D721Med (cell line): ENCODE results near the gene CRIM1.

Experiments used
- DNase-seq: peaks from one replicate; pipeline ENCODE4 v3.0.0; 2011; ENCODE audit warnings: low spot score; ENCODE audit not compliant: insufficient read length
- FAIRE-seq: peaks from 2 replicates; lab custom pipeline; 2011; peaks lifted over from hg19 to GRCh38; lab: Jason Lieb, UNC
- CTCF ChIP-seq: IDR thresholded peaks from 2 replicates; pipeline ENCODE4 v1.5.1; 2012; ENCODE audit warnings: mild to moderate bottlenecking, control low read depth; ENCODE audit not compliant: insufficient read depth; ENCODE audit errors: missing control alignments

Gene CRIM1

DNA sequence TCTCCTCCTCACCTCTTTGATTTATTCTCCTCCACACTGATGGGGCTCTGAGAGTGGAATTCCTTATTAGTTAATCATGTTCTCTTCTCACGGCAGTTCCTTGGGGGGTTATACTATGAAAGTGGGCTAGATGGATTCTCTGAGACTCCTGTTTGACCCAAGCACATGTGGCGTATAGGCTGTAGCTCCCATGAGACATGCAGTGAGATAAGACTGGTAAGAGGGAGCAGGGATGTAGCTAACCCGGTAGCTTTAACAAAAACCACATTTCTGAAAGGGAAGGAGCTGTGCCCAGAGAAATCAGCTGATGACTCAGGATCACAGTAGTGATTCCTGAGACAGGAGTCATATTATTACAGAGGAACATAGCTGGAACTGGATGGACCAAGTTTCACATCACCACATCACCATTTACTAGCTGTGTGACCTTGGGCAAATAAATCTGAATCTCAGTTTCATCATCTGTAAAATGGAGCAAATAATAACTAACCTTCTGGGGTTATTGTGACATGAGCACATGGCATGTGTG is 82.9 kb downstream of the CRIM1 start:
- no peak for FAIRE-seq
- DNase-seq = no peak
- no peak for TF ChIP-seq CTCF

DNA sequence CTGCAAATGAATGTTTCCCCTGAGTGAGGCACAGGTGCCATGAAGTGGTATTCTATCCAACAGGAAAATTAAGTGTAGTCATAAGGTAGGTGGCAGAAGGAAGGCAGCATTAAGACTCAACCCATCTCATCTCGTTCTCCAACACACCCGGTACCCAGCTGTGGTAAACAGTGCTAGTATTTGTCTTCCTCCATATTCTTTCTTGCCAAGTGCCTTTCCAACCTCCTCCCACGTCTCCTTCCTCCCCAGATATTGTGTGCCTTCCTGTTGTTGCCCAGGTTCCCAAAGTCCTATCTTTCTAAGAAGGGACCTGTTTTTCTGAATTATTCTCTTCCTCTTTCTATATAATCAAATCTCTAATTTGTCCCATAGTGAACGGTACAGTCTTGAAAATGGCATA is 83.5 kb downstream of the CRIM1 start:
- FAIRE-seq (no peak), DNase-seq (no peak)
- TF ChIP-seq CTCF = no peak

- TF ChIP-seq CTCF = no peak
- DNase-seq (no peak), FAIRE-seq (no peak)
These were observed 85.6 kb downstream of the CRIM1 start for GRCh38 chr2:36441065-36441625.

DNA sequence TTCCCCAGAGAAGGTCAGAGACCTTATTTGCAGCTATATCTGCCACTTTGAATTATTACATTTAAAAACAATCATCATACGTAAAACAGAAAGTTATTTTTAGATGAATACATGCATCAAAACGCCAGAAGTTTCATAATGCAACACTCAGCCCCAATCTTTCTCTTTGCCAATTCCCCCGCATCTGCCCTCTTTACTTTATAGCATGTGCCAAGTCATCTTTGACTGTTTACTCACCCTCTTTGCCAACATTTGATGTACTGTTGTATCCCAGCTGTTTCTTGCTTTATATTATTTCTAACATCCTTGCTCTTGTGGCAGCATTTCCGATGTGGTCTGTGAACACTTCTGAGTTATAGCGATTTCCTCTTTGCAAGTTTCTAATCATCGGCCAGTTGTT is 86.2 kb downstream of the CRIM1 start:
- no peak for FAIRE-seq
- TF ChIP-seq CTCF = no peak
- DNase-seq = no peak

DNA sequence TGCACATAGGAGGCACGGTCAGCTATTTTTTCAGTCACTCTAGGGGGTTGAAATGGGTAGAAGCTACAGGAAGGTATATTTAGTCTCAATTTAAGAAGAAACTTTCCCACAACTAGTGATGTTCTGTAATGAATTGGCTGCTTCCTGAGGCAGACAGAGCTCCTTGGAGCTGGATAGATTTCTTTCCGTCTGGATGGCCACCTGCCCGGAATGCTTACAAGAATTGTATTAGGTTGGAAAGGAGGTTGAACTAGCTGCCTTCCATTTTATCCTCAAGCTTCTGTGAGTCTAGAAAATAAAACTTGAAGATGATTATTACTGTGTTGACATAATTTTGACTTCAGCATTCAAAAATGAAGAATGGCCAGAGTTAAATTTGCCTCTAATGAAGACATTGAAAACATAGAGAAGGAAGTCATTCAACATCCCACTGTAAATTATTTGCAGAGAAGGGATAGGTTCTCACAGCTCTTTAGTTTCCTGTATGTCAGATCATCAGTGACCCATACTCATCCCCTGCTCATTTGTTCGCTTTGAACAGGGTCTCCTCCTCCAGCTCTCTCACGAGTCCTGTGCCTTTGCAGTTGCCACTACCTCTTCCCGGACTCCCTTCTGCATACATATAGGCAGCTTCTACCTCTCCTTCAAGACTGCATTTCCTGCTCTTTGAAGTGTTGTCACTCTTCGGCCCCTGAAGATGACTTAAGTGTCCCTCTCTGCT is 88.8 kb downstream of the CRIM1 start:
- TF ChIP-seq CTCF = no peak
- no peak for FAIRE-seq
- no peak for DNase-seq

DNA sequence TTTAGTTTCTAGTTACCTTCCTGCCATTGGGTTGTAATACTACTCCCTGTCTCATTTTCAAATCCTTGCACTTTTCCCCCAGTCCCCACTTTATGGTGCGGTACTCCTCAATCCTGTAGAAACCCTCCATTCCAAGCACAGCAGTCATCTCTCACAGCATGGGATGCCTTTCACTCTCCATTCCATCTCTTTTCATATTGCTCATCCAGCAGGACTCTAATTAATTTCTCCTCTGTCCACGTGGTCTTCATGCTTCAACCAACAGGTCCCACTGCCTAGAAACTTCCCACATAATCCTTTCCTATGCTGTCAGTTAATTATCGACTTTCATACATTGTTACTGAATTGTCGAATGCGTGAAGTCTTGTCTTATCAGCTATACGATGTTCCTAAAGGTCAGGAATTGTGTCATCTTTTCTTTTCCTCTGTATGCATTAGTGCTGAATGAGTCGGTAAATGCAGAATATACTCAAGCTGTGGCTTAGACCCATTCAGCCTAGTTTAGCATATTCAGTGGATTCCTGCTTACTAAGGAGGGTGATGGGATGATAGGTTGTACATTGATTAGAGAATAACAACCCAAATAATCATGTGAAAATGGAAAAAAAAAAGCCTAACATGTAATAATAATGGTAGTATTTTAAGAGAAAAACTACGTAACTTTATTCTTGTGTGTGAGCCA is 89.7 kb downstream of the CRIM1 start:
- no peak for FAIRE-seq
- DNase-seq = no peak
- TF ChIP-seq CTCF = no peak
